GM12878 (cell line): ENCODE data around the gene NEURL4. TPM values are rescaled to one million over a fixed set of nuclear protein-coding genes. Genes with fewer than 3 reads are reported as not detected.

Source experiments
- BACH1 ChIP-seq: fragments of 450-650 bp; IDR thresholded peaks from 2 replicates; pipeline ENCODE4 v1.6.1; 2017; ENCODE audit warnings: mild to moderate bottlenecking, borderline replicate concordance
- BHLHE40 ChIP-seq, 2 experiments: fragments of 450-650 bp in 1 of 2; IDR thresholded peaks; 2 replicates each; pipeline ENCODE4 v1.6.1; 2011 to 2017; ENCODE audit warnings: low read depth in 2 of 2, borderline replicate concordance in 1 of 2, improper control_type of control experiment in 1 of 2, low read length in 1 of 2, mild to moderate bottlenecking in 1 of 2
- E2F8 ChIP-seq: fragments of 450-650 bp; IDR thresholded peaks from 2 replicates; pipeline ENCODE4 v1.6.1; 2018; ENCODE audit warnings: mild to moderate bottlenecking, low read depth, moderate library complexity; ENCODE audit not compliant: partially characterized antibody
- HDAC6 ChIP-seq: fragments of 200-600 bp; sonication (generic); IDR thresholded peaks from one replicate; pipeline ENCODE4 v1.8.0; 2017; ENCODE audit warnings: antibody characterized with exemption; ENCODE audit not compliant: unreplicated experiment
- KAT2A ChIP-seq: conservative IDR thresholded peaks from 2 replicates; pipeline ENCODE4 v1.6.1; 2011; ENCODE audit warnings: low read depth, low read length; ENCODE audit not compliant: control insufficient read depth
- MAX ChIP-seq: IDR thresholded peaks from 2 replicates; pipeline ENCODE4 v1.6.1; 2012; ENCODE audit warnings: low read depth, low read length, improper control_type of control experiment
- MTA3 ChIP-seq: IDR thresholded peaks from 2 replicates; pipeline ENCODE4 v1.6.1; 2012; ENCODE audit warnings: low read length, inconsistent platforms, borderline replicate concordance
- MYB ChIP-seq: fragments of 150-350 bp; IDR thresholded peaks from 2 replicates; pipeline ENCODE4 v1.6.1; 2014; ENCODE audit warnings: mild to moderate bottlenecking, low read depth, low read length, borderline replicate concordance
- NBN ChIP-seq: fragments of 450-650 bp; IDR thresholded peaks from 2 replicates; pipeline ENCODE4 v1.6.1; 2016
- PAX8 ChIP-seq: fragments of 450-650 bp; IDR thresholded peaks from 2 replicates; pipeline ENCODE4 v1.6.1; 2017; ENCODE audit warnings: mild to moderate bottlenecking, moderate library complexity
- PBX3 ChIP-seq: IDR thresholded peaks from 2 replicates; pipeline ENCODE4 v1.6.1; 2011; ENCODE audit warnings: mild to moderate bottlenecking, low read depth, low read length, moderate library complexity; ENCODE audit not compliant: insufficient replicate concordance
- SMARCA5 ChIP-seq: fragments of 450-650 bp; IDR thresholded peaks from 2 replicates; pipeline ENCODE4 v1.6.1; 2017; ENCODE audit warnings: mild to moderate bottlenecking
- SP1 ChIP-seq: IDR thresholded peaks from one replicate; pipeline ENCODE4 v1.6.1; 2011; ENCODE audit warnings: low read depth, low read length
- SREBF1 ChIP-seq: IDR thresholded peaks from 2 replicates; pipeline ENCODE4 v1.6.1; 2012; ENCODE audit warnings: mild to moderate bottlenecking, low read length
- ZNF217 ChIP-seq: fragments of 450-650 bp; IDR thresholded peaks from 2 replicates; pipeline ENCODE4 v1.6.1; 2017; ENCODE audit warnings: antibody characterized with exemption, mild to moderate bottlenecking
- ZNF622 ChIP-seq: fragments of 450-650 bp; IDR thresholded peaks from 2 replicates; pipeline ENCODE4 v1.6.1; 2017; ENCODE audit warnings: mild to moderate bottlenecking, inconsistent platforms
- polyA plus RNA-seq, 11 experiments: library from polyadenylated mRNA; depleted of rRNA in 4 of 11; unstranded in 6 of 11; stranded (reverse) in 5 of 11; fragments of >200 nt; fragmentation: Nextera tagmentation in 4 of 11; fragmentation: Illumina TruSeq in 1 of 11; extraction: Ambion mirVana in 4 of 11; extraction: Trizol in 1 of 11; gene quantifications; 1 replicate in 1 of 11; 2 replicates in 10 of 11; pipeline versions ENCODE4 v1.2.1 to v1.2.3, GENCODE V29; 2011 to 2016; ENCODE audit warnings: inconsistent platforms in 2 of 11, missing spikeins in 2 of 11, low read depth in 1 of 11
- total RNA-seq, 4 experiments: library from RNA; depleted of rRNA in 3 of 4; stranded (reverse); fragments of >200 nt in 3 of 4; fragmentation: Illumina TruSeq in 1 of 4; extraction: Trizol in 1 of 4; gene quantifications; 2 replicates each; pipeline versions ENCODE4 v1.2.1 to v1.2.3, GENCODE V29; 2013 to 2021
- TF ChIP-seq, protein P1 (sequence below): fragments of 450-650 bp; formaldehyde crosslinking; IDR thresholded peaks from 2 replicates; pipeline ENCODE4 v1.4.0; 2020; ENCODE audit warnings: mild to moderate bottlenecking, moderate library complexity
- TF ChIP-seq, protein P2 (sequence below): fragments of 450-650 bp; IDR thresholded peaks from 2 replicates; pipeline ENCODE4 v1.6.1; 2017; ENCODE audit warnings: mild to moderate bottlenecking, low read depth, inconsistent platforms; ENCODE audit not compliant: poor library complexity, severe bottlenecking

The NEURL4 gene
- total and polyA plus RNA-seq, 10 of the 15 experiments (the other 5 are each of a cell fraction or from before 2014, with no cell fraction given): 0.03 to 41.9 (median 10.0) TPM

GRCh38 chr17:7351665-7352502 lies 22.7 kb upstream of the NEURL4 start, which contains the start of gene KCTD11 (continued):
- TF ChIP-seq, protein P1, sequence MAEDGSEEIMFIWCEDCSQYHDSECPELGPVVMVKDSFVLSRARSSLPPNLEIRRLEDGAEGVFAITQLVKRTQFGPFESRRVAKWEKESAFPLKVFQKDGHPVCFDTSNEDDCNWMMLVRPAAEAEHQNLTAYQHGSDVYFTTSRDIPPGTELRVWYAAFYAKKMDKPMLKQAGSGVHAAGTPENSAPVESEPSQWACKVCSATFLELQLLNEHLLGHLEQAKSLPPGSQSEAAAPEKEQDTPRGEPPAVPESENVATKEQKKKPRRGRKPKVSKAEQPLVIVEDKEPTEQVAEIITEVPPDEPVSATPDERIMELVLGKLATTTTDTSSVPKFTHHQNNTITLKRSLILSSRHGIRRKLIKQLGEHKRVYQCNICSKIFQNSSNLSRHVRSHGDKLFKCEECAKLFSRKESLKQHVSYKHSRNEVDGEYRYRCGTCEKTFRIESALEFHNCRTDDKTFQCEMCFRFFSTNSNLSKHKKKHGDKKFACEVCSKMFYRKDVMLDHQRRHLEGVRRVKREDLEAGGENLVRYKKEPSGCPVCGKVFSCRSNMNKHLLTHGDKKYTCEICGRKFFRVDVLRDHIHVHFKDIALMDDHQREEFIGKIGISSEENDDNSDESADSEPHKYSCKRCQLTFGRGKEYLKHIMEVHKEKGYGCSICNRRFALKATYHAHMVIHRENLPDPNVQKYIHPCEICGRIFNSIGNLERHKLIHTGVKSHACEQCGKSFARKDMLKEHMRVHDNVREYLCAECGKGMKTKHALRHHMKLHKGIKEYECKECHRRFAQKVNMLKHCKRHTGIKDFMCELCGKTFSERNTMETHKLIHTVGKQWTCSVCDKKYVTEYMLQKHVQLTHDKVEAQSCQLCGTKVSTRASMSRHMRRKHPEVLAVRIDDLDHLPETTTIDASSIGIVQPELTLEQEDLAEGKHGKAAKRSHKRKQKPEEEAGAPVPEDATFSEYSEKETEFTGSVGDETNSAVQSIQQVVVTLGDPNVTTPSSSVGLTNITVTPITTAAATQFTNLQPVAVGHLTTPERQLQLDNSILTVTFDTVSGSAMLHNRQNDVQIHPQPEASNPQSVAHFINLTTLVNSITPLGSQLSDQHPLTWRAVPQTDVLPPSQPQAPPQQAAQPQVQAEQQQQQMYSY (CRISPR knock-in tag): no peak
- TF ChIP-seq SMARCA5 (peak; percentile 77), PAX8 (no peak), ZNF217 (0 out of 2 replicates have a peak, but pooled peaks have one; percentile 54), MAX (peak; percentile 24; the same call in 1 of the 2 replicates), E2F8 (no peak), BHLHE40 (IDR thresholded peaks at IDR 0.05; ENCODE audit: borderline replicate concordance in 1 of 2, low read depth in 2 of 2, low read length in 1 of 2) (peak in 1 of 2 experiments; percentile 83; a peak in 3 of 4 replicates), PBX3 (no peak), ZNF622 (no peak), HDAC6 (peak; percentile 1), SREBF1 (no peak), MTA3 (no peak), KAT2A (no peak), SP1 (no peak), NBN (peak; percentile 79; the same call in 1 of the 2 replicates), MYB (no peak), BACH1 (peak; percentile 78)
- TF ChIP-seq, protein P2, sequence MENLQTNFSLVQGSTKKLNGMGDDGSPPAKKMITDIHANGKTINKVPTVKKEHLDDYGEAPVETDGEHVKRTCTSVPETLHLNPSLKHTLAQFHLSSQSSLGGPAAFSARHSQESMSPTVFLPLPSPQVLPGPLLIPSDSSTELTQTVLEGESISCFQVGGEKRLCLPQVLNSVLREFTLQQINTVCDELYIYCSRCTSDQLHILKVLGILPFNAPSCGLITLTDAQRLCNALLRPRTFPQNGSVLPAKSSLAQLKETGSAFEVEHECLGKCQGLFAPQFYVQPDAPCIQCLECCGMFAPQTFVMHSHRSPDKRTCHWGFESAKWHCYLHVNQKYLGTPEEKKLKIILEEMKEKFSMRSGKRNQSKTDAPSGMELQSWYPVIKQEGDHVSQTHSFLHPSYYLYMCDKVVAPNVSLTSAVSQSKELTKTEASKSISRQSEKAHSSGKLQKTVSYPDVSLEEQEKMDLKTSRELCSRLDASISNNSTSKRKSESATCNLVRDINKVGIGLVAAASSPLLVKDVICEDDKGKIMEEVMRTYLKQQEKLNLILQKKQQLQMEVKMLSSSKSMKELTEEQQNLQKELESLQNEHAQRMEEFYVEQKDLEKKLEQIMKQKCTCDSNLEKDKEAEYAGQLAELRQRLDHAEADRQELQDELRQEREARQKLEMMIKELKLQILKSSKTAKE: no peak
